Activated T-cell treated with anti-CD3 and anti-CD28 coated beads for 1 hour (primary cell): Measurements from ENCODE around the gene SLC38A5.

Experiments
- DNase-seq: peaks from one replicate; pipeline ENCODE4 v3.0.0-alpha.2; 2020; ENCODE audit warnings: low read depth

Gene SLC38A5

GRCh38 chrX:48491809-48492208, 21.7 kb upstream of the SLC38A5 start:
- DNase-seq = no peak

GRCh38 chrX:48490661-48491060, 20.6 kb upstream of the SLC38A5 start:
- DNase-seq = no peak

- no peak for DNase-seq
Observed at GRCh38 chrX:48489892-48490291, 19.8 kb upstream of the SLC38A5 start.

DNA sequence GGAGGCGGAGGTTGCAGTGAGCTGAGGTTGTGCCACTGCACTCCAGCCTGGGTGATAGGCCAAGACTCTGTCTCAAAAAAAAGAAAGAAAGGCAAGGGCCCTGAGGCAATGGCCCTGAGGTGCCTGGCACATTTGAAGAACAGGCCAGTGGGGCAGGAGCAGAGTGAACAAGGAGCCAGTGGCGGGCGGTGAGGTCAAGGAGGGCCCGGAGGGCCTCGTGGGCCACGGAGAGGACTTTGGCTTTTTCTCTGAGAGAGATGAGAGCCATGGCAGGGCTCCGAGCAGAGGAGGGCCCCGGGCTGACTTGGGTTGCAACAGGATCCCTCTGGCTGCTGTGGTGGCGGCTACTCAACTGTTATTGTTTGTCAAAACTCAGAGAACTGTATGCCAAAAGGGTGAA, 19.2 kb upstream of the SLC38A5 start:
- no peak for DNase-seq

GRCh38 chrX:48488034-48488433, 18.0 kb upstream of the SLC38A5 start:
- no peak for DNase-seq

DNA sequence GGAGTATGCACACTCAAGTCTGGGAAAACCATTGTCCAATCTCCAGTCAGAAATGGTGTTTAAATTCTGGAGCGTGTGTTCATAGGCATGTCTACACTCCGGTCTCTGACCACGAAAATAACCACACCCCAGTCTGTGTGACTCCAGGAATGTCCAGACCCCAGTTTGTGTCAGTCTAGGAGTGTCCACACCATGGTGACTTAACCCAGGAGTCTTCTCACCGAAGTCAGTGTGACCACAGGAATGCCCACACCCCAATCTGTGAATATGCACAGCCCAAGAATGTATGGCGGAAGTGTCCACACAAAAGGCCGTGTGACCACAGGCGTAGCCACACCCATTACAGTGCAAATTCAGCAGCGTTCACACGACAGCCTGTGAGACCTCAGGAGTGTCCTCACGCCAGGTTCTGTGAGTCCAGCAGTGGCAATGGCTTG, 17.3 kb upstream of the SLC38A5 start:
- DNase-seq = no peak

DNA sequence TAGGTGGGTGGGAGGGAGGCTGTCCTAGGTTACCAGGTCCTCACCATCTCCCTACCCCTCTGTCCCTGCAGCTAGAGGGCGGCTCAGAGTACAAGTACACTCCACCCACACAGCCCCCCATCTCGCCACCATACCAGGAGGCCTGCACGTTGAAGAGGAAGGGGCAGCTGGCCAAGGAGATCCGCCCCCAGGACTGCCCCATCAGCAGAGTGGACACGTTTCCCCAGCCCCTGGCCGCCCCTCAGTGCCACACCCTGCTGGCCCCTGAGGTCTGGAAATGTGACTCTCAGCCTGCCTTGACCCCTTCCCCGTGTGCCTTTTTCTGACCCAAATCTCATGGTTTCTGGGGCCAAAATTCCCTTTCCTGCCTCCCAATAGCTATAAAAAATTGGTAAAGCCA, 12.5 kb upstream of the SLC38A5 start:
- DNase-seq = no peak

- no peak for DNase-seq
Observed at GRCh38 chrX:48480583-48480982, 10.5 kb upstream of the SLC38A5 start.

- no peak for DNase-seq
Observed at GRCh38 chrX:48480142-48480541, 10.1 kb upstream of the SLC38A5 start.

DNA sequence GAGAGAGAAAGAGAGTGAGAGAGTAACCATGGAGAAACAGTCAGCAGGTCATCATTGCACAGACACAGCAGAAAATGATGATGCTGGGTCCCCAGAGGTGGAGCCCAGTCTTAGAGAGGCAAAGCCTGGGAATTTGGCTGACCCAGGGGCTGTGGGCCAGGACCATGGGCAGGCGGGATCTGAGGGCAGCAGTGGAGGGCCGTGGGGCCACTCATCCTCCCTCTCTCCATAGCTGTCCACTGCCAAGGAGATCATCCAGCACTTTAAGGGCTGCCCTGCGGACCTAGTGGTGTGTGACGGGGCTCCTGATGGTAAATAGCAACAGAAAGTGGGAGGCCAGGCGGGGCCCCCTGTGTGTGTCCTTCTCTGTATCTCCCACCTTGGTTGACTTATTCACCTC, 8.7 kb upstream of the SLC38A5 start:
- no peak for DNase-seq

GRCh38 chrX:48477960-48478755, 8.1 kb upstream of the SLC38A5 start:
- no peak for DNase-seq

DNA sequence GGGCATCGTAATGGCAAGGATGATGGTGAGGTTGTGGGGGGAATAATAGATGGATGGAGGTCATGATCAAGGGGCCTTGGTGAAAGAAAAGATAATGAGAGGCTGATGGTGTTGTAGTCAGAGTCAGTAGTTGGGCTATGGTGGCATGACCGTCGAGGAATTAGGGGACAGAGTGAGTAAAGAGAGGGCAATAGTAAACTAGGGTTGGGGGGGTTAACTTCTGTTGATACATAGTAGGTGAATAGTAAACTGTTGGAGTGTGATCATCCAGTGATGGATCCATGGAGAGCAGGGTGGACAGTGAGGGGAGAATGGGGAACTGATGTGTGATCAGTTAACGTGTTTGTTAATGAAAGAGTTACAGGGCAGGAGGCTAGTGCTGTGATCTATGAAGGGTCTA, 6.9 kb upstream of the SLC38A5 start:
- no peak for DNase-seq

- peak; percentile 72 for DNase-seq
Observed at GRCh38 chrX:48475774-48476577, 5.9 kb upstream of the SLC38A5 start, which contains the start of gene FTSJ1. FTSJ1 (plus strand) TSS chrX:48476199; CDS start chrX:48478048, 1,849 bp downstream.

GRCh38 chrX:48475296-48475695, 5.2 kb upstream of the SLC38A5 start:
- DNase-seq = no peak

GRCh38 chrX:48474581-48474980, 4.5 kb upstream of the SLC38A5 start:
- DNase-seq = no peak

DNA sequence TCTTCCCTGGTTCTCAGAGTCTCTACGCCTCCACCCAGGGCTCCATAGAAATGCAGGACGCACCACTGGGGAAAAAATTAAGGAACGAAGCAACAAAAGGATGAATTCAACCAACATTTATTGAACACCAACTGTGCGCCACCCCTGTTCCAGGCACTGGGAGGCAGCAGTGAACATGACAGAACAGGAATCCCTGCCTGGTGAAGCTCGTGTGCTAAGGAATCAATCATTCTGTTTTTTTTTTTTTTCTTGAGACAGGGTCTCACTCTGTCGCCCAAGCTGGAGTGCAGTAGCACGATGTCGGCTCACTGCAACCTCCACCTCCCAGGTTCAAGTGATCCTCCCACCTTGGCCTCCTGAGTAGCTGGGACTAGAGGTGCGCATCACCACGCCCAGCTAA, 4.1 kb upstream of the SLC38A5 start:
- no peak for DNase-seq

DNA sequence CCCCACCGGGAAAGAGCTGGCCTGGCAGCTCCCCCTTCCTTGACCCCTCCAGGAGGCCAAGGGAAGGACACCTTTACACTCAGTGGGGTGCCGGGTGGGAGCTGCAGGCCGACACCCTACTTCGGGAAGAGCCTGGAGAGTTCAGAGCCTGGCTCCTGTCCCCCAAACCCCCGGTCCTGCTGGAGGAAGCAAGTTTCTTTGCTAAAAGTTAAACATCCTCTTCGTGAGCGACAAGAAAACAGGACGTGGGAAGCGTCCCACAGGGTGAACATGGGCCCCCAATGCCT, 3.6 kb upstream of the SLC38A5 start:
- DNase-seq = no peak

DNA sequence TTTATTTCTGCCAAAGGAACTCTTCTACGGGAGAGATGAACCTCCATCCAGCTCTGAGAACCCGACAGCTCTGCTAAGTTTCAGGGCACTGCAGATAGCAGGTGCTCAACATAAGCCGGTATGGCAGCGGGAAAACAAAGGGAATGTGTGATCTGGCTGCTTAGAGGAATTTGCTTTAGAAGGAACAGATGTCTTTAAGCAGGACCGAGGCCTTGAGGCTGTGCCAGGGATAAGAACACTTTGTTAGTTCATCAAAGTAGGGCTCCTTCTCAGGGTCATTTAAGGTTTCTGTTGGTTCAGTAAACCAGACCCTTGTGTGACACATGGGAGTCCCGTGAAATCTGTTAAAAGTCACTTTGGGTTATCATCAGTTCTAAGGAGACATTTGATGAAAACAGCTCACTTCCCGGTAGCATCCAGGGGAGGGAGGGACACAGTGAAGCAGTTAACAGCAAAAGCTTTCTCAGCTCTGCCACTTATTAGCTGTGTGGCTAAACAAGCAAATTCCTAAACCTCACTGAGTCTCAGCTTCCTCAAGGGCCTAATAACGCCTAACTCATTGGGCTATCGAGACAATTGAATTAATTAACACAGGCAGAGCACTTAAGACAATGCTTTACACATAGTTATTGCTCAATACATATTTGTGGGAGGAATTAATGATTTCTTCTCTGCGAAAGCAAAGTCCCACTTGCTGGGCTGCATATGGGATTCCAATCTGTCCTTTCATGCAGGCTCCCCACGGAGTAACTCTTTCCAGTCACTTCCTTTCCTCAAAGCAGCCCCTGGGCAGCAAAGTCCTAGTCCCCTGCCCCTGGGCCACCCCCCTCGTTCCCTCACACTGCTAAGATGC, 3.0 kb upstream of the SLC38A5 start:
- no peak for DNase-seq

DNA sequence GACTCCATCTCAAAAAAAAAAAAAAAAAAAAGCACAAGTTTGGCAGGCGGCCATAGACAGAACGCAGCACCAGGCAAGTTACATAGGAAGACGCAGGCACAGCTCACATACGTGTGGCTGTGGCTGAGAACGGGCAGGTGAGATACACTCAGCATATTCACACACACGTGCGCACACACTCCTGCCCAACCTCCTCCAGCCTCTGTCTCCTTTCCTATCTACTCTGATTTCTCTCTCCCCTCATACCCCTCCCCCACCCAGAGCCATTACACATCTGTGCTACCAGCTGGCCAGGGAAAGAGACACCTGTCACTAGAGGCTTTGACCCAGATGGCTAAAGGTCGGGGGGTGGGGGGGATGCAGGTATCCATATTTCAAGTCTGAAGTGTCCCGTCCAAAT, 2.2 kb upstream of the SLC38A5 start:
- no peak for DNase-seq

DNA sequence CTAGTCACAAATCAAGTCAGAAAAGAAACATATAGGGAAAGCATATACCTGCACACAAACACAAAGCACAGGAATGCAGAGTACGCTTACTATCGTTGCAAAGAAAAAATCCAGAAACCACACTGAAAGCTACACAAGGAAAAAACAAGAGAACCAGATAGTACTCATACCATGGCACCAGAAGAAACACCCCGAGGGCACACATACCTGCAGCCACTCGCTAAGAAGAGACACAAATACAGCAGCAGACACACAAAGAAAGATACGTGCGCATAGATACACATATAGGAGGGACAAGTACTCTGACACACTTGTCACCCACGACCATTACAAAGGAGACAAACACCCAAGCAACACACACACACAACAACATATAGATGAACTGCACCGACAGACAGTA, 1.4 kb upstream of the SLC38A5 start:
- no peak for DNase-seq

DNA sequence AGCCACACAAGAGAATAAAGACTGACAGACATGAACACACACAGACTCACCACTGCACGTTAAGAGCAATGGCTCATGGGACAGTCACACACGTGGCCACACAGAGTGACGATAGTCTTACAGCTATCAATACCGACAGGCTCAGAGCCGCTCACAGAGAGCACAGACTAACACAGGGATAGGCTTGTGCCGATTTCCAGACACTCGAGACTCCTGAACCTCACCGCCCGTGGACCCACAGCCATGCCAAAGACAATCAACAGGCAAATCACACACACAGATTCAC, 716 bp upstream of the SLC38A5 start:
- DNase-seq = no peak

DNA sequence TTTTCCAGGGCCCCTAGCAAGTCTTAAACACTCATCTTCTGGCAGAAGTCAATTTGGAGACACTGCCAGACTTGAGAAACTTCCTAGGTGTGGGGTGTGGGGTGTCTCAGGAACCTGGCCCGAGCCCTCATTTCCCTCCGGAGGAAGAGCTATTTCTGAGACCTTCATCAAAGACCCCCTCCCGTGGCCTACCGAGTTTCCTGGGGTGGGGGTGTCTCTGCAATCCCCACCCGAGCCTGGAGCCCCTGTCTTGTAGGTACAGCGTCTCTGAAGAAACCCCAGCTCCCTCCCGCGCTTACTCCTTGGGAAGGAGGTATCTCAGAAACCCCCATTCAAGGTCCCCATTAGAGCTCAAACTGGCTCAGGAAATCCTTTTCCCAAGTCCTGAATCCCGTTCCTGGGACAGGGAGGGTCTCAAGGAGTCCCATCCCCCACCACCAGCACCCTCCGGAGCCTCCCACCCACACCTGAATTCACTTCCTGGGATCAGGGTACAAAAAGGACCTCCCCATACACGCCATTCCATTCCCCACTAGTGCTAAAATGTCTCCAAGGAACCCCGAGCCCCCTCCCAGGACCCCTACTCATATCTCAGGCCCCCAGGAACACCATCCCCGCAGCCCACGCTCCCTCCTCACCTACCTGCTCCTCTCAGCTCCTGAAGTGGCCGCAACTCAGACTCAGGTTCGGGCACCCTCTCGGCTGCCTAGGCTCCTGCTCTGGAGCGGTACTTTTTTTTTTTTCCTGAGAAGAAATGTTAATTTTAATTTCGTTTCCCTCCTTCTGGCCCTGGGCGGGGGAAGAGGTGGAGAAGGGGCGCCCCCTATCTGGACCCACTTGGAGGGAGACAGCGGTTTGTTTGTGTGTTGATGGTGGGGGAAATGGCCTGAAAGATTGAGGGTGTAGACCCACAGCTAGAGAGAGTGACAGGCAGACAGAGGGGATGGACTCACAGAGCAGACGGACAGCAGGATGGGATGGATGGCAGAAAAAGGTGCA, 1.1 kb downstream of the SLC38A5 start:
- peak; percentile 11 for DNase-seq
